HTR-8/SVneo (cell line): Measurements from ENCODE around the gene AP1B1.
"Not testable (repeated sequence)": the region's sequence is repeated elsewhere in the genome, so short reads cannot be mapped to it uniquely, and the experiment has no call there.

Experiments
- DNase-seq: peaks from one replicate; pipeline ENCODE4 v3.0.0; 2011; ENCODE audit warnings: low spot score, mixed read lengths; ENCODE audit not compliant: insufficient read length
- FAIRE-seq: peaks from 2 replicates; lab custom pipeline; 2011; peaks lifted over from hg19 to GRCh38; lab: Jason Lieb, UNC

Gene AP1B1

GRCh38 chr22:29390270-29390669, 1.9 kb upstream of the AP1B1 start:
- FAIRE-seq (no peak), DNase-seq (no peak)

- FAIRE-seq = no peak
- DNase-seq = no peak
These were observed 355 bp upstream of the AP1B1 start for GRCh38 chr22:29388759-29389090.

- DNase-seq (no peak), FAIRE-seq (no peak)
These were observed 1.7 kb downstream of the AP1B1 start for GRCh38 chr22:29386708-29387107.

GRCh38 chr22:29385748-29386147, 2.6 kb downstream of the AP1B1 start:
- DNase-seq (no peak), FAIRE-seq (no peak)

GRCh38 chr22:29385151-29385704, 3.1 kb downstream of the AP1B1 start:
- FAIRE-seq (no peak), DNase-seq (no peak)

GRCh38 chr22:29383740-29384139, 4.6 kb downstream of the AP1B1 start:
- FAIRE-seq (no peak), DNase-seq (no peak)

GRCh38 chr22:29382580-29383302, 5.6 kb downstream of the AP1B1 start:
- no peak for FAIRE-seq
- no peak for DNase-seq

GRCh38 chr22:29380856-29381255, 7.5 kb downstream of the AP1B1 start:
- FAIRE-seq = no peak

GRCh38 chr22:29380032-29380781, 8.2 kb downstream of the AP1B1 start:
- FAIRE-seq = no peak

More at GRCh38 chr22:29380856-29381255, 7.5 kb downstream of the AP1B1 start:
- no peak for DNase-seq

GRCh38 chr22:29379258-29379657, 9.1 kb downstream of the AP1B1 start:
- FAIRE-seq (no peak), DNase-seq (no peak)

More at GRCh38 chr22:29380032-29380781, 8.2 kb downstream of the AP1B1 start:
- DNase-seq = peak; percentile 33

GRCh38 chr22:29377979-29378378, 10.4 kb downstream of the AP1B1 start:
- FAIRE-seq = no peak
- DNase-seq = no peak

- DNase-seq, FAIRE-seq: not testable (repeated sequence)
These were observed 11.7 kb downstream of the AP1B1 start for GRCh38 chr22:29376705-29377104.

GRCh38 chr22:29375398-29376076, 12.8 kb downstream of the AP1B1 start:
- FAIRE-seq = no peak

GRCh38 chr22:29374806-29375205, 13.6 kb downstream of the AP1B1 start:
- DNase-seq, FAIRE-seq: not testable (repeated sequence)

More at GRCh38 chr22:29375398-29376076, 12.8 kb downstream of the AP1B1 start:
- DNase-seq = no peak

GRCh38 chr22:29374401-29374800, 14.0 kb downstream of the AP1B1 start:
- no peak for DNase-seq
- no peak for FAIRE-seq

GRCh38 chr22:29370537-29370936, 17.8 kb downstream of the AP1B1 start:
- no peak for DNase-seq
- no peak for FAIRE-seq

GRCh38 chr22:29369460-29369859, 18.9 kb downstream of the AP1B1 start:
- DNase-seq (no peak), FAIRE-seq (no peak)

- DNase-seq (peak; percentile 57), FAIRE-seq (no peak)
These were observed 28.9 kb downstream of the AP1B1 start for GRCh38 chr22:29359469-29359868.

GRCh38 chr22:29357193-29357890, 31.0 kb downstream of the AP1B1 start:
- DNase-seq, FAIRE-seq: not testable (repeated sequence)

GRCh38 chr22:29353860-29354259, 34.5 kb downstream of the AP1B1 start:
- no peak for FAIRE-seq

More at GRCh38 chr22:29353860-29354259, 34.5 kb downstream of the AP1B1 start:
- no peak for DNase-seq
